ENCODE measurements around the gene MAL.

DNA sequence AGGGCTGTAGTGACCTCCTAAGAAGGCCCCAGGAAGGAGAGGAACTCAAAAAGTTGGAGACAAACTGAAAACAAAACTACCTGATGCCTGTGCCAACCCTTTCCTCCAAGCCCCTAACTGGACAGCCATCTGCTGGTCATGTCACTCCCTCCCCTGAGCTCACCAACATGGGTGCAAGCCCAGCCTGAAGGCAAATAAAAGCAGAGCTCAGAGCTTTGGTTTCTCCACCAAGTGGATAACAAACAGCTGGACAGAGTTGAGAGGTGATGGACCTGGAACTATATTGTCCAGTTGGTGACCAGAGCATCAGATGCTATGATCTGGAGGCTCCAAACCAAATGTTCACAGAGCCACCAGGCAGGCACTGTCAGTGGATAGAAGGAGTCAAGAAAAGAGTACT, 34.6 kb upstream of the MAL start:
- TF ChIP-seq, protein P1, sequence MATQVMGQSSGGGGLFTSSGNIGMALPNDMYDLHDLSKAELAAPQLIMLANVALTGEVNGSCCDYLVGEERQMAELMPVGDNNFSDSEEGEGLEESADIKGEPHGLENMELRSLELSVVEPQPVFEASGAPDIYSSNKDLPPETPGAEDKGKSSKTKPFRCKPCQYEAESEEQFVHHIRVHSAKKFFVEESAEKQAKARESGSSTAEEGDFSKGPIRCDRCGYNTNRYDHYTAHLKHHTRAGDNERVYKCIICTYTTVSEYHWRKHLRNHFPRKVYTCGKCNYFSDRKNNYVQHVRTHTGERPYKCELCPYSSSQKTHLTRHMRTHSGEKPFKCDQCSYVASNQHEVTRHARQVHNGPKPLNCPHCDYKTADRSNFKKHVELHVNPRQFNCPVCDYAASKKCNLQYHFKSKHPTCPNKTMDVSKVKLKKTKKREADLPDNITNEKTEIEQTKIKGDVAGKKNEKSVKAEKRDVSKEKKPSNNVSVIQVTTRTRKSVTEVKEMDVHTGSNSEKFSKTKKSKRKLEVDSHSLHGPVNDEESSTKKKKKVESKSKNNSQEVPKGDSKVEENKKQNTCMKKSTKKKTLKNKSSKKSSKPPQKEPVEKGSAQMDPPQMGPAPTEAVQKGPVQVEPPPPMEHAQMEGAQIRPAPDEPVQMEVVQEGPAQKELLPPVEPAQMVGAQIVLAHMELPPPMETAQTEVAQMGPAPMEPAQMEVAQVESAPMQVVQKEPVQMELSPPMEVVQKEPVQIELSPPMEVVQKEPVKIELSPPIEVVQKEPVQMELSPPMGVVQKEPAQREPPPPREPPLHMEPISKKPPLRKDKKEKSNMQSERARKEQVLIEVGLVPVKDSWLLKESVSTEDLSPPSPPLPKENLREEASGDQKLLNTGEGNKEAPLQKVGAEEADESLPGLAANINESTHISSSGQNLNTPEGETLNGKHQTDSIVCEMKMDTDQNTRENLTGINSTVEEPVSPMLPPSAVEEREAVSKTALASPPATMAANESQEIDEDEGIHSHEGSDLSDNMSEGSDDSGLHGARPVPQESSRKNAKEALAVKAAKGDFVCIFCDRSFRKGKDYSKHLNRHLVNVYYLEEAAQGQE (IDR thresholded peaks at IDR 0.05; ENCODE audit: borderline replicate concordance): no peak
- TF ChIP-seq EP300 (conservative IDR thresholded peaks at IDR 0.05; ENCODE audit: poor library complexity, severe bottlenecking) (no peak), SMC3 (conservative IDR thresholded peaks at IDR 0.05; ENCODE audit: poor library complexity) (no peak), EZH2 (IDR thresholded peaks at IDR 0.05; ENCODE audit: borderline replicate concordance, insufficient read depth, low read length, poor library complexity, severe bottlenecking) (no peak), POLR2AphosphoS5 (IDR thresholded peaks at IDR 0.05) (no peak)
- TF ChIP-seq, protein P2, sequence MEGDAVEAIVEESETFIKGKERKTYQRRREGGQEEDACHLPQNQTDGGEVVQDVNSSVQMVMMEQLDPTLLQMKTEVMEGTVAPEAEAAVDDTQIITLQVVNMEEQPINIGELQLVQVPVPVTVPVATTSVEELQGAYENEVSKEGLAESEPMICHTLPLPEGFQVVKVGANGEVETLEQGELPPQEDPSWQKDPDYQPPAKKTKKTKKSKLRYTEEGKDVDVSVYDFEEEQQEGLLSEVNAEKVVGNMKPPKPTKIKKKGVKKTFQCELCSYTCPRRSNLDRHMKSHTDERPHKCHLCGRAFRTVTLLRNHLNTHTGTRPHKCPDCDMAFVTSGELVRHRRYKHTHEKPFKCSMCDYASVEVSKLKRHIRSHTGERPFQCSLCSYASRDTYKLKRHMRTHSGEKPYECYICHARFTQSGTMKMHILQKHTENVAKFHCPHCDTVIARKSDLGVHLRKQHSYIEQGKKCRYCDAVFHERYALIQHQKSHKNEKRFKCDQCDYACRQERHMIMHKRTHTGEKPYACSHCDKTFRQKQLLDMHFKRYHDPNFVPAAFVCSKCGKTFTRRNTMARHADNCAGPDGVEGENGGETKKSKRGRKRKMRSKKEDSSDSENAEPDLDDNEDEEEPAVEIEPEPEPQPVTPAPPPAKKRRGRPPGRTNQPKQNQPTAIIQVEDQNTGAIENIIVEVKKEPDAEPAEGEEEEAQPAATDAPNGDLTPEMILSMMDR (IDR thresholded peaks at IDR 0.05; ENCODE audit: poor library complexity, severe bottlenecking): no peak

All from neural cell (in vitro differentiated cells).